GM19395 (cell line): Measurements from ENCODE around the gene DRC1.

Experiments used
- ATAC-seq: cut with Tn5 transposase; IDR thresholded peaks from one replicate; pipeline ENCODE4 v1.9.1; 2021; ENCODE audit warnings: mild to moderate bottlenecking, moderate library complexity; ENCODE audit not compliant: unreplicated experiment

Gene DRC1

GRCh38 chr2:26475832-26476501 is 74.2 kb downstream of the DRC1 start:
- no peak for ATAC-seq

- no peak for ATAC-seq
Measured at GRCh38 chr2:26477126-26477910, 75.6 kb downstream of the DRC1 start.

- no peak for ATAC-seq
Measured at GRCh38 chr2:26477911-26478253, 76.2 kb downstream of the DRC1 start, which contains the start of gene OTOF. Gene OTOF, minus strand, starts transcription at chr2:26478124.

- ATAC-seq: no peak
Measured at GRCh38 chr2:26478366-26478765, 76.6 kb downstream of the DRC1 start.

- no peak for ATAC-seq
Measured at GRCh38 chr2:26479131-26479788, 77.5 kb downstream of the DRC1 start.

- ATAC-seq: no peak
Measured at GRCh38 chr2:26479789-26480565, 78.3 kb downstream of the DRC1 start.

GRCh38 chr2:26480566-26481423 is 79.1 kb downstream of the DRC1 start:
- no peak for ATAC-seq

GRCh38 chr2:26481706-26482105 is 80.0 kb downstream of the DRC1 start:
- ATAC-seq: no peak

- no peak for ATAC-seq
Measured at GRCh38 chr2:26482211-26483026, 80.7 kb downstream of the DRC1 start.

- no peak for ATAC-seq
Measured at GRCh38 chr2:26483027-26483326, 81.3 kb downstream of the DRC1 start.

- ATAC-seq: no peak
Measured at GRCh38 chr2:26483516-26483915, 81.8 kb downstream of the DRC1 start.

GRCh38 chr2:26483957-26484565 is 82.3 kb downstream of the DRC1 start:
- ATAC-seq: no peak

- ATAC-seq: no peak
Measured at GRCh38 chr2:26484579-26484978, 82.9 kb downstream of the DRC1 start.

GRCh38 chr2:26485099-26485498 is 83.4 kb downstream of the DRC1 start:
- ATAC-seq: no peak

- no peak for ATAC-seq
Measured at GRCh38 chr2:26485725-26486418, 84.2 kb downstream of the DRC1 start.

- ATAC-seq: no peak
Measured at GRCh38 chr2:26486789-26487188, 85.1 kb downstream of the DRC1 start.

- no peak for ATAC-seq
Measured at GRCh38 chr2:26487192-26487591, 85.5 kb downstream of the DRC1 start.

- no peak for ATAC-seq
Measured at GRCh38 chr2:26488463-26489212, 86.9 kb downstream of the DRC1 start.
